Measurements from ENCODE around the gene IL1A. TPM values are rescaled to one million over a fixed set of nuclear protein-coding genes. Genes with fewer than 3 reads are reported as not detected.

Gene IL1A
- total RNA-seq, 1 experiment from 2014 or later, result 0.10 TPM

DNA sequence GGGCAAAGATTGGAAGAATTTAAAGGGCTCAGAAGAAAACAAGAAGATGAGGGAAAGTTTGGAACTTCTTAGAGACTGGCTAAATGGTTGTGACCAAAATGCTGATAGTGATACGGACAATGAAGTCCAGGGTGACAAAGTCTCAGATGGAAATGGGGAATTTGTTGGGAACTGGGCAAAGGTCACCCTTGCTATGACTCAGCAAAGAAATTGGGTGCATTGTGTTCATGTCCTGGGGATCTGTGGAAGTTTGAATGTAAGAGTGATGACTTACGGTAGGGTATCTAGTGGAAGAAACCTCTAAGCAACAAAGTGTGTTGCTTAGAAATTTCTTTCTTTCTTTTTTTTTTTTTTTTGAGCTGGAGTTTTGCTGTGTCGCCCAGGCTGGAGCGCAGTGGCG is 6.0 kb upstream of the IL1A start:
- ATAC-seq, result no peak
- CTCF ChIA-PET, result no interaction called here
- Histone ChIP-seq H3K9me2 (ENCODE audit: insufficient read depth) (no peaks in the 10 kb centered on the region), H3K4me3 (replicated peaks in 1 of 2; ENCODE audit: low read depth in 1 of 2, low read length in 2 of 2) (no peak overlapping the region), H3K27ac (ENCODE audit: low read depth, low read length) (no peak overlapping the region), H3K4me2 (ENCODE audit: low read length) (no peak overlapping the region), H3K4me1 (ENCODE audit: control insufficient read depth in 1 of 2, insufficient read depth in 2 of 2, low read length in 2 of 2) (peaks cover 0 to 4% of the 10 kb centered on the region in 2 experiments; a peak in 1 of 4 replicates), H2AFZ (ENCODE audit: low read depth, low read length, poor library complexity, severe bottlenecking) (no peak overlapping the region), H3K36me3 (ENCODE audit: control insufficient read depth in 1 of 2, insufficient read depth in 2 of 2, low read length in 2 of 2) (no peaks in the 10 kb centered on the region), H3K9me3 (ENCODE audit: control insufficient read depth in 1 of 2, insufficient read depth in 1 of 2, low read depth in 1 of 2, low read length in 2 of 2) (no peaks in the 10 kb centered on the region), H3K9ac (ENCODE audit: low read length) (no peak overlapping the region), H3K79me2 (ENCODE audit: insufficient read depth, low read length) (no peaks in the 10 kb centered on the region), H4K20me1 (ENCODE audit: insufficient read depth) (no peaks in the 10 kb centered on the region), H3K27me3 (ENCODE audit: insufficient read depth, low read length) (no peaks in the 10 kb centered on the region)
- intact Hi-C loops (cut with micrococcal nuclease), result no loop called here
- POLR2A ChIA-PET, result no interaction called here
- DNase-seq (ENCODE audit: low read depth, low spot score), result no peak
- TF ChIP-seq JUND (IDR thresholded peaks at IDR 0.05) (no peak), CEBPB (IDR thresholded peaks at IDR 0.05; ENCODE audit: low read depth) (no peak), ELF1 (IDR thresholded peaks at IDR 0.05; ENCODE audit: borderline replicate concordance, low read depth) (no peak), ATF3 (IDR thresholded peaks at IDR 0.05) (no peak), SRF (IDR thresholded peaks at IDR 0.05; ENCODE audit: low read depth) (no peak), EZH2 (IDR thresholded peaks at IDR 0.05) (no peak), EGR1 (IDR thresholded peaks at IDR 0.05; ENCODE audit: low read depth) (no peak), FOSL1 (IDR thresholded peaks at IDR 0.05; ENCODE audit: low read depth) (no peak), ZNF274 (IDR thresholded peaks at IDR 0.05; ENCODE audit: low read depth, low read length) (no peak), RAD21 (IDR thresholded peaks at IDR 0.05; ENCODE audit: low read depth) (no peak), POLR2A (IDR thresholded peaks at IDR 0.05; ENCODE audit: borderline replicate concordance, extremely low read depth, insufficient read depth, insufficient read length) (no peak), EZH2phosphoT487 (IDR thresholded peaks at IDR 0.05; ENCODE audit: borderline replicate concordance) (no peak), YY1 (IDR thresholded peaks at IDR 0.05; ENCODE audit: extremely low read depth, insufficient replicate concordance, low read depth, low read length) (no peak)
- TF ChIP-seq, protein P1, sequence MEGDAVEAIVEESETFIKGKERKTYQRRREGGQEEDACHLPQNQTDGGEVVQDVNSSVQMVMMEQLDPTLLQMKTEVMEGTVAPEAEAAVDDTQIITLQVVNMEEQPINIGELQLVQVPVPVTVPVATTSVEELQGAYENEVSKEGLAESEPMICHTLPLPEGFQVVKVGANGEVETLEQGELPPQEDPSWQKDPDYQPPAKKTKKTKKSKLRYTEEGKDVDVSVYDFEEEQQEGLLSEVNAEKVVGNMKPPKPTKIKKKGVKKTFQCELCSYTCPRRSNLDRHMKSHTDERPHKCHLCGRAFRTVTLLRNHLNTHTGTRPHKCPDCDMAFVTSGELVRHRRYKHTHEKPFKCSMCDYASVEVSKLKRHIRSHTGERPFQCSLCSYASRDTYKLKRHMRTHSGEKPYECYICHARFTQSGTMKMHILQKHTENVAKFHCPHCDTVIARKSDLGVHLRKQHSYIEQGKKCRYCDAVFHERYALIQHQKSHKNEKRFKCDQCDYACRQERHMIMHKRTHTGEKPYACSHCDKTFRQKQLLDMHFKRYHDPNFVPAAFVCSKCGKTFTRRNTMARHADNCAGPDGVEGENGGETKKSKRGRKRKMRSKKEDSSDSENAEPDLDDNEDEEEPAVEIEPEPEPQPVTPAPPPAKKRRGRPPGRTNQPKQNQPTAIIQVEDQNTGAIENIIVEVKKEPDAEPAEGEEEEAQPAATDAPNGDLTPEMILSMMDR (IDR thresholded peaks at IDR 0.05 in 2 of 3, conservative IDR thresholded peaks at IDR 0.05 in 1 of 3; ENCODE audit: borderline replicate concordance in 1 of 3, insufficient read depth in 1 of 3, low read depth in 2 of 3, low read length in 2 of 3), result no peak
- TF ChIP-seq, protein P2, sequence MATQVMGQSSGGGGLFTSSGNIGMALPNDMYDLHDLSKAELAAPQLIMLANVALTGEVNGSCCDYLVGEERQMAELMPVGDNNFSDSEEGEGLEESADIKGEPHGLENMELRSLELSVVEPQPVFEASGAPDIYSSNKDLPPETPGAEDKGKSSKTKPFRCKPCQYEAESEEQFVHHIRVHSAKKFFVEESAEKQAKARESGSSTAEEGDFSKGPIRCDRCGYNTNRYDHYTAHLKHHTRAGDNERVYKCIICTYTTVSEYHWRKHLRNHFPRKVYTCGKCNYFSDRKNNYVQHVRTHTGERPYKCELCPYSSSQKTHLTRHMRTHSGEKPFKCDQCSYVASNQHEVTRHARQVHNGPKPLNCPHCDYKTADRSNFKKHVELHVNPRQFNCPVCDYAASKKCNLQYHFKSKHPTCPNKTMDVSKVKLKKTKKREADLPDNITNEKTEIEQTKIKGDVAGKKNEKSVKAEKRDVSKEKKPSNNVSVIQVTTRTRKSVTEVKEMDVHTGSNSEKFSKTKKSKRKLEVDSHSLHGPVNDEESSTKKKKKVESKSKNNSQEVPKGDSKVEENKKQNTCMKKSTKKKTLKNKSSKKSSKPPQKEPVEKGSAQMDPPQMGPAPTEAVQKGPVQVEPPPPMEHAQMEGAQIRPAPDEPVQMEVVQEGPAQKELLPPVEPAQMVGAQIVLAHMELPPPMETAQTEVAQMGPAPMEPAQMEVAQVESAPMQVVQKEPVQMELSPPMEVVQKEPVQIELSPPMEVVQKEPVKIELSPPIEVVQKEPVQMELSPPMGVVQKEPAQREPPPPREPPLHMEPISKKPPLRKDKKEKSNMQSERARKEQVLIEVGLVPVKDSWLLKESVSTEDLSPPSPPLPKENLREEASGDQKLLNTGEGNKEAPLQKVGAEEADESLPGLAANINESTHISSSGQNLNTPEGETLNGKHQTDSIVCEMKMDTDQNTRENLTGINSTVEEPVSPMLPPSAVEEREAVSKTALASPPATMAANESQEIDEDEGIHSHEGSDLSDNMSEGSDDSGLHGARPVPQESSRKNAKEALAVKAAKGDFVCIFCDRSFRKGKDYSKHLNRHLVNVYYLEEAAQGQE (IDR thresholded peaks at IDR 0.05; ENCODE audit: low read depth), result no peak
- TF ChIP-seq, protein P3, sequence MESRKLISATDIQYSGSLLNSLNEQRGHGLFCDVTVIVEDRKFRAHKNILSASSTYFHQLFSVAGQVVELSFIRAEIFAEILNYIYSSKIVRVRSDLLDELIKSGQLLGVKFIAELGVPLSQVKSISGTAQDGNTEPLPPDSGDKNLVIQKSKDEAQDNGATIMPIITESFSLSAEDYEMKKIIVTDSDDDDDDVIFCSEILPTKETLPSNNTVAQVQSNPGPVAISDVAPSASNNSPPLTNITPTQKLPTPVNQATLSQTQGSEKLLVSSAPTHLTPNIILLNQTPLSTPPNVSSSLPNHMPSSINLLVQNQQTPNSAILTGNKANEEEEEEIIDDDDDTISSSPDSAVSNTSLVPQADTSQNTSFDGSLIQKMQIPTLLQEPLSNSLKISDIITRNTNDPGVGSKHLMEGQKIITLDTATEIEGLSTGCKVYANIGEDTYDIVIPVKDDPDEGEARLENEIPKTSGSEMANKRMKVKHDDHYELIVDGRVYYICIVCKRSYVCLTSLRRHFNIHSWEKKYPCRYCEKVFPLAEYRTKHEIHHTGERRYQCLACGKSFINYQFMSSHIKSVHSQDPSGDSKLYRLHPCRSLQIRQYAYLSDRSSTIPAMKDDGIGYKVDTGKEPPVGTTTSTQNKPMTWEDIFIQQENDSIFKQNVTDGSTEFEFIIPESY (IDR thresholded peaks at IDR 0.05; ENCODE audit: extremely low read depth, insufficient replicate concordance, low read length), result no peak
- TF ChIP-seq, protein P4, sequence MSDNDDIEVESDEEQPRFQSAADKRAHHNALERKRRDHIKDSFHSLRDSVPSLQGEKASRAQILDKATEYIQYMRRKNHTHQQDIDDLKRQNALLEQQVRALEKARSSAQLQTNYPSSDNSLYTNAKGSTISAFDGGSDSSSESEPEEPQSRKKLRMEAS (IDR thresholded peaks at IDR 0.05), result no peak
- no TSS peak for BruUV-seq (replicated peaks)
- RAD21 ChIA-PET (ENCODE audit: low non-redundant PET in 1 of 2, low total read pairs in 2 of 2, uncharacterized antibody in 2 of 2, unreplicated experiment in 2 of 2), result no interaction called here

All from HCT116 (cell line).